Natural killer cell (primary cell): ENCODE data around the gene XIRP1. TPM values are rescaled to one million over a fixed set of nuclear protein-coding genes. Genes with fewer than 3 reads are reported as not detected.

Experiments used
- ATAC-seq, 3 donors: fragments of 150-1000 bp in 2 of 3; fragments of 200-7000 bp in 1 of 3; cut with Tn5 transposase; 1 replicate in 1 of 3; 2 replicates in 2 of 3; pipeline ENCODE4 v1.10.0; 2021; ENCODE audit warnings: mild to moderate bottlenecking in 2 of 3, moderate library complexity in 2 of 3
- DNase-seq, 2 donors: peaks; one replicate each; pipeline versions ENCODE4 v3.0.0 to v3.0.0-alpha.2; 2013 to 2021; ENCODE audit warnings: mixed read lengths in 1 of 2
- H3K27ac ChIP-seq: one replicate; pipeline ENCODE4 v1.5.1; 2013; ENCODE audit warnings: mild to moderate bottlenecking, low read length
- H3K27me3 ChIP-seq: one replicate; pipeline ENCODE4 v1.6.1; 2013; ENCODE audit warnings: low read length; ENCODE audit not compliant: control insufficient read depth, insufficient read depth
- H3K36me3 ChIP-seq: one replicate; pipeline ENCODE4 v1.6.1; 2013; ENCODE audit warnings: low read length; ENCODE audit not compliant: control insufficient read depth, insufficient read depth
- H3K4me1 ChIP-seq: one replicate; pipeline ENCODE4 v1.6.1; 2013; ENCODE audit warnings: low read length; ENCODE audit not compliant: control insufficient read depth, insufficient read depth
- H3K4me3 ChIP-seq: one replicate; pipeline ENCODE4 v1.5.1; 2013; ENCODE audit warnings: low read length
- H3K9me3 ChIP-seq: one replicate; pipeline ENCODE4 v1.6.1; 2013; ENCODE audit warnings: low read length; ENCODE audit not compliant: control insufficient read depth, insufficient read depth
- H3K27ac Mint-ChIP-seq, 2 donors: one replicate each; pipeline ENCODE4 v1.8.0; 2022; ENCODE audit warnings: mild to moderate bottlenecking in 2 of 2, mixed read lengths in 2 of 2, moderate library complexity in 1 of 2
- H3K27me3 Mint-ChIP-seq, 2 donors: one replicate each; pipeline ENCODE4 v1.8.0; 2022; ENCODE audit warnings: low read depth in 2 of 2, mixed read lengths in 2 of 2
- H3K36me3 Mint-ChIP-seq: one replicate; pipeline ENCODE4 v1.8.0; 2022; ENCODE audit warnings: mixed read lengths
- H3K4me1 Mint-ChIP-seq, 2 donors: one replicate each; pipeline ENCODE4 v1.8.0; 2022; ENCODE audit warnings: mixed read lengths in 2 of 2
- H3K4me3 Mint-ChIP-seq: one replicate; pipeline ENCODE4 v1.8.0; 2022; ENCODE audit warnings: mild to moderate bottlenecking, moderate library complexity, mixed read lengths
- H3K9me3 Mint-ChIP-seq, 2 donors: one replicate each; pipeline ENCODE4 v1.8.0; 2022; ENCODE audit warnings: mixed read lengths in 2 of 2
- WGBS: methylation state at CpG from one replicate; pipeline ENCODE4 v1.1.7; 2013; ENCODE audit warnings: missing lambda C conversion rate; ENCODE audit not compliant: insufficient coverage; 5-methylcytosine and 5-hydroxymethylcytosine counted together
- intact Hi-C: fragments of 100-400 bp; cut with micrococcal nuclease; formaldehyde crosslinking; loops from one replicate; pipeline ENCODE4 v1.14.2; 2022
- total RNA-seq, 4 donors: library from RNA; stranded (reverse); fragments of 120-200 nt in 1 of 4; gene quantifications; one replicate each; pipeline versions ENCODE4 v1.2.3 to v1.2.4, GENCODE V29; 2013 to 2022
- TF ChIP-seq, protein P1 (sequence below): fragments of 200-600 bp; IDR thresholded peaks from one replicate; pipeline ENCODE4 v1.8.0; 2022; ENCODE audit warnings: antibody characterized with exemption

Gene XIRP1
- total RNA-seq, 3 donors from 2014 or later (not counting 1 experiment from before 2014, with no cell fraction given), result 0.14 to 0.40 (median 0.24) TPM

GRCh38 chr3:39205131-39205530, 12.7 kb upstream of the XIRP1 start:
- Mint-ChIP-seq H3K36me3 (no peaks in the 10 kb centered on the region), H3K4me3 (no peak overlapping the region), H3K4me1 (peaks cover 26 to 43% of the 10 kb centered on the region in 2 donors), H3K27me3 (peaks cover 0 to 3% of the 10 kb centered on the region in 2 donors), H3K9me3 (no peaks in the 10 kb centered on the region), H3K27ac (no peak overlapping the region)
- ATAC-seq (no peak), DNase-seq (no peak)
- Histone ChIP-seq H3K9me3 (peaks cover 5% of the 10 kb centered on the region), H3K4me1 (peaks cover 17% of the 10 kb centered on the region), H3K27ac (no peak overlapping the region), H3K36me3 (no peaks in the 10 kb centered on the region), H3K4me3 (no peak overlapping the region), H3K27me3 (no peaks in the 10 kb centered on the region)
- 84% methylated on average over 2 of the region's 2 CpGs for WGBS
- intact Hi-C loops, result no loop called here
- TF ChIP-seq, protein P1, sequence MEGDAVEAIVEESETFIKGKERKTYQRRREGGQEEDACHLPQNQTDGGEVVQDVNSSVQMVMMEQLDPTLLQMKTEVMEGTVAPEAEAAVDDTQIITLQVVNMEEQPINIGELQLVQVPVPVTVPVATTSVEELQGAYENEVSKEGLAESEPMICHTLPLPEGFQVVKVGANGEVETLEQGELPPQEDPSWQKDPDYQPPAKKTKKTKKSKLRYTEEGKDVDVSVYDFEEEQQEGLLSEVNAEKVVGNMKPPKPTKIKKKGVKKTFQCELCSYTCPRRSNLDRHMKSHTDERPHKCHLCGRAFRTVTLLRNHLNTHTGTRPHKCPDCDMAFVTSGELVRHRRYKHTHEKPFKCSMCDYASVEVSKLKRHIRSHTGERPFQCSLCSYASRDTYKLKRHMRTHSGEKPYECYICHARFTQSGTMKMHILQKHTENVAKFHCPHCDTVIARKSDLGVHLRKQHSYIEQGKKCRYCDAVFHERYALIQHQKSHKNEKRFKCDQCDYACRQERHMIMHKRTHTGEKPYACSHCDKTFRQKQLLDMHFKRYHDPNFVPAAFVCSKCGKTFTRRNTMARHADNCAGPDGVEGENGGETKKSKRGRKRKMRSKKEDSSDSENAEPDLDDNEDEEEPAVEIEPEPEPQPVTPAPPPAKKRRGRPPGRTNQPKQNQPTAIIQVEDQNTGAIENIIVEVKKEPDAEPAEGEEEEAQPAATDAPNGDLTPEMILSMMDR, result no peak

- H3K9me3 ChIP-seq, result peaks cover 3% of the 10 kb centered on the region
- WGBS, result 88% methylated on average over 5 of the region's 5 CpGs
- H3K36me3 ChIP-seq, result no peaks in the 10 kb centered on the region
- H3K27me3 ChIP-seq, result no peaks in the 10 kb centered on the region
- Mint-ChIP-seq H3K27me3 (peaks cover 0 to 3% of the 10 kb centered on the region in 2 donors), H3K36me3 (no peaks in the 10 kb centered on the region), H3K4me3 (no peak overlapping the region), H3K27ac (peak overlapping the region in 1 of 2 donors; percentile 14), H3K4me1 (peaks cover 14 to 30% of the 10 kb centered on the region in 2 donors), H3K9me3 (no peaks in the 10 kb centered on the region)
- DNase-seq (no peak), ATAC-seq (no peak)
- no peak overlapping the region for H3K4me3 ChIP-seq
- intact Hi-C loops, result no loop called here
- TF ChIP-seq, protein P1, result no peak
- H3K4me1 ChIP-seq, result peaks cover 6% of the 10 kb centered on the region
- H3K27ac ChIP-seq, result no peak overlapping the region
These were observed 11.5 kb upstream of the XIRP1 start for GRCh38 chr3:39203860-39204259.

DNA sequence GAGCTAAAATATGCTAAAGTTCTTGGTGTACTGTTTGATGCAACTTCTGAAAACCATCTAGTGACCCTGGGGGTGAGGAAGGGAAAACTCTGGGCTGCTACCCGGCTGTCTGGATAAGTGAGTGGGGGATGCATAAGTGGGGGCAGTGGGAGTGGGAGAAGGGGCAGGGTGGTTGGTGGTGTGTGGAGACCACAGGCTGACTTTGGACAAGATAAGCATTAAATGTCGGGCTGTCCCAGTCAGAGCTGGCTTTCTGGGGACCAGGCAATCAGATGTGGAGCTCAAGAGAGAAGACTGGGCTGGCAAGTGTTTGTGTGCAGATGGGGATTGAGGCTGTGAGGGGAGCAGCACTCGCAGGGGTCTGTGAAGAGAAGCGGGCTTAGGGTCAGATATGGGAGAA, 11.0 kb upstream of the XIRP1 start:
- Mint-ChIP-seq H3K9me3 (no peaks in the 10 kb centered on the region), H3K27ac (peak overlapping the region in 1 of 2 donors; percentile 14), H3K4me3 (no peak overlapping the region), H3K36me3 (no peaks in the 10 kb centered on the region), H3K27me3 (peaks cover 0 to 3% of the 10 kb centered on the region in 2 donors), H3K4me1 (peaks cover 10 to 26% of the 10 kb centered on the region in 2 donors)
- Histone ChIP-seq H3K4me3 (no peak overlapping the region), H3K36me3 (no peaks in the 10 kb centered on the region), H3K9me3 (peaks cover 3% of the 10 kb centered on the region), H3K27ac (no peak overlapping the region), H3K27me3 (no peaks in the 10 kb centered on the region), H3K4me1 (peaks cover 1% of the 10 kb centered on the region)
- WGBS, result 90% methylated on average over 4 of the region's 4 CpGs
- TF ChIP-seq, protein P1, result no peak
- ATAC-seq, result no peak
- no peak for DNase-seq
- intact Hi-C loops, result no loop called here

- Histone ChIP-seq H3K27me3 (no peaks in the 10 kb centered on the region), H3K27ac (no peak overlapping the region), H3K4me3 (no peak overlapping the region), H3K9me3 (peaks cover 3% of the 10 kb centered on the region), H3K4me1 (no peaks in the 10 kb centered on the region), H3K36me3 (no peaks in the 10 kb centered on the region)
- no peak overlapping the region for H3K27ac Mint-ChIP-seq
- 67% methylated on average over 3 of the region's 3 CpGs for WGBS
- H3K9me3 Mint-ChIP-seq, result no peaks in the 10 kb centered on the region
- ATAC-seq, result peak in 1 of 3 donors; percentile 43
- H3K4me1 Mint-ChIP-seq, result peaks cover 0 to 16% of the 10 kb centered on the region in 2 donors
- H3K4me3 Mint-ChIP-seq, result no peak overlapping the region
- H3K27me3 Mint-ChIP-seq, result peaks cover 0 to 3% of the 10 kb centered on the region in 2 donors
- intact Hi-C loops, result no loop called here
- H3K36me3 Mint-ChIP-seq, result no peaks in the 10 kb centered on the region
- TF ChIP-seq, protein P1, result no peak
- DNase-seq, result no peak
These were observed 9.7 kb upstream of the XIRP1 start for GRCh38 chr3:39202094-39202493.
